Activated CD8-positive, alpha-beta T cell treated with anti-CD3 and anti-CD28 coated beads, Interleukin-2, amount 10 ng/mL, durations not matched to agents 7 days and 5 days (primary cell): ENCODE results near the gene CCDC47. TPM values are rescaled to one million over a fixed set of nuclear protein-coding genes. Genes with fewer than 3 reads are reported as not detected.

Experiments
- ATAC-seq: fragments of 150-1000 bp; cut with Tn5 transposase; one replicate; pipeline ENCODE4 v1.10.0; 2021; ENCODE audit warnings: moderate library complexity
- CTCF ChIA-PET: fragments of 350-600 bp; sonication (Branson Sonifier 250); formaldehyde crosslinking; loops from one replicate; lab custom pipeline; 2021; ENCODE audit warnings: antibody characterized with exemption; lab: Charles Lee
- POLR2A ChIA-PET: fragments of 350-600 bp; sonication (Branson Sonifier 250); formaldehyde crosslinking; loops from one replicate; lab custom pipeline; 2021; ENCODE audit warnings: antibody characterized with exemption; lab: Charles Lee
- DNase-seq: peaks from one replicate; pipeline ENCODE4 v3.0.0-alpha.2; 2020
- H3K27ac Mint-ChIP-seq: one replicate; pipeline ENCODE4 v1.8.0; 2021; ENCODE audit warnings: mild to moderate bottlenecking, mixed read lengths
- H3K27me3 Mint-ChIP-seq: one replicate; pipeline ENCODE4 v1.8.0; 2021; ENCODE audit warnings: low read depth, mixed read lengths
- H3K36me3 Mint-ChIP-seq: one replicate; pipeline ENCODE4 v1.8.0; 2021; ENCODE audit warnings: low read depth, mixed read lengths
- H3K4me1 Mint-ChIP-seq: one replicate; pipeline ENCODE4 v1.8.0; 2021; ENCODE audit warnings: low read depth, mixed read lengths
- H3K4me3 Mint-ChIP-seq: one replicate; pipeline ENCODE4 v1.8.0; 2021; ENCODE audit warnings: mild to moderate bottlenecking, mixed read lengths
- H3K9me3 Mint-ChIP-seq: one replicate; pipeline ENCODE4 v1.8.0; 2022; ENCODE audit warnings: mixed read lengths; ENCODE audit not compliant: insufficient read depth
- total RNA-seq, 2 experiments: library from RNA; stranded (reverse); gene quantifications; one replicate each; pipeline ENCODE4 v1.2.3, GENCODE V29; 2021

CCDC47 gene
- total RNA-seq, 2 experiments from 2014 or later, result 59.4 to 61.1 TPM

DNA sequence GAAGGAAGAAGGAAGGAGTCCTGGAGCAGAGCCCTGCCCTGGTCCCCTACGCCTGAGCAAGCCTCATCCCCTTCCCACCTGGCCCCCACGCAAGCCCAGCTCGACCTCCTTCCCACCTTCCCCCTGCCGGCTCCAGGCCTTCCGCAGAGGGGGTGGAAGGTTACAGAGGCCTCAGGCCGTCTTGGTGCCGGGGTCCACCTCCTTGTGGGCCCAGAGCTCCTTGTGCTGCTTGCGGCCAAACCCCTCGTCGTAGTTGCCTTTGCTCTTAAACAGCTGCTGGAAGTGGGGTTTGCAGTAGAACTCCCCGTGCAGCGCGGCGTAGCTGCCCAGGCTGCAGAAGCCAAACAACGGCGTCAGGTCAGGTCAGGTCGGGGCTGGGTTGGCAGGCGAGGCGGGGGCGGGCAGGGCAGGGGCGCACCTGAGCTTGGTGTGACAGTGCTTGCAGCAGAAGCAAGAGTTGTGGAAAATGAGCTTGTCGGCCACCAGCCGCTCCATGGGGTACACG lies 75.0 kb downstream of the CCDC47 start:
- DNase-seq (peak; percentile 44), ATAC-seq (no peak)
- POLR2A ChIA-PET, result interaction anchor here (0.5 to 7.7 kb wide), 28 partner anchors 12 to 408 kb away, joined by 3 to 150 read pairs (median 4); partner anchors contain the start of genes CCDC47, DDX42, MAP3K3 and PSMC5
- Mint-ChIP-seq H3K36me3 (peaks cover 68% of the 10 kb centered on the region), H3K27me3 (no peaks in the 10 kb centered on the region), H3K4me3 (peak overlapping the region; percentile 96), H3K27ac (peak overlapping the region; percentile 98), H3K4me1 (peaks cover 63% of the 10 kb centered on the region), H3K9me3 (no peaks in the 10 kb centered on the region)
- CTCF ChIA-PET, result interaction anchor here (0.6 to 6.9 kb wide), 18 partner anchors 10 to 273 kb away, joined by 3 to 85 read pairs (median 4); partner anchors contain the start of genes CCDC47, DDX42, MAP3K3 and STRADA

DNA sequence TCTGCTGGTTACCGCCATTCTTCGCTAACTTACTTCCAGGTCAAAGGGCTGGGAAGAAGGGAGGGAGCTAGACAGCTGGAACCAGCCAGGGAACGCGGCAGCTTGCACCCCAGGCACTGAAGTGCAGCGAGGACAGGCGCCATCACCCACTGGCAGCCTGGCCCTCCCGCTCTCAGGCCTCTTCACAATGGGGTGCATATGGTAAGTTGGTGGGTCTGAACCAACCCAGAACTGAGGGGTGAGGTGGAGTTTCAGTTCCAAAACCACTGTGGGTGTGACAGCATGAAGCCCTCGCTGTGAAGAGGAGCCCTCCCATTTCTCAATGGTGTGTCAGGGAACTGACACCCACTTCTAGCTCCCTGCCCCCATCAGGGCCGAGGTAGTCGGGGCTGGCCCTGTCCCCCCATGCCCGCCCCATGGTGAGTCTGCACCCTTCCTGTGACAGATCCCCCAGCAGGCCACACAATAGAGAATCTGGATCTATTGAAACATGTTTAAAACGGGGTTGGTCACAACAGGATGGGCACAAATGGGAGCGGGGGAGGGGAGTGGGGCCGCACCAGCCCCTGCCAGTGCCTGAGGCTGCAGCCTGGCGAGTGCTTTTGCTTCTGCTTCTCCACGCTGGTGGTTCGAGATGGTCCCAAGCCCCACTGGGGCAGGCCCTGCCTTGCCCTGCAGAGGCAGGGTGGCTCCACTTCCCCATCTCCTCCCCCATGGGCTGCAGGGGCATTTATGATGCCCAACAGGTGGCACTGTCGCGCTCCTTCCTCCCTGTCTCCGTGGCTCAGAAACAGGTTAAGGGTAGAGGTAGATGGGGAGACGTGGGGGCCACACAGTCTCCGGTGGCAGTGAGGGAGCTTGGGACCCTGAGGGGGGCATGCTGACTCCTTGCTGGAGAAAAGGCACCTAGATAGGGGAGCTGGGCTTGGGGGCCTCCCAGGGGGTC lies 75.8 kb downstream of the CCDC47 start:
- peaks cover 59% of the 10 kb centered on the region for H3K4me1 Mint-ChIP-seq
- H3K9me3 Mint-ChIP-seq, result no peaks in the 10 kb centered on the region
- peak overlapping the region; percentile 96 for H3K4me3 Mint-ChIP-seq
- DNase-seq (peak; percentile 91), ATAC-seq (peak; percentile 35)
- H3K27ac Mint-ChIP-seq, result peak overlapping the region; percentile 98
- CTCF ChIA-PET, result interaction anchor here (0.6 to 6.9 kb wide), 28 partner anchors 11 to 272 kb away, joined by 3 to 85 read pairs (median 4); partner anchors contain the start of genes CCDC47, DDX42, MAP3K3 and STRADA
- no peaks in the 10 kb centered on the region for H3K27me3 Mint-ChIP-seq
- POLR2A ChIA-PET, result interaction anchor here (0.6 to 7.7 kb wide), 34 partner anchors 13 to 272 kb away, joined by 3 to 150 read pairs (median 4); partner anchors contain the start of genes ACE, CCDC47, DDX42 and MAP3K3
- H3K36me3 Mint-ChIP-seq, result peaks cover 67% of the 10 kb centered on the region

DNA sequence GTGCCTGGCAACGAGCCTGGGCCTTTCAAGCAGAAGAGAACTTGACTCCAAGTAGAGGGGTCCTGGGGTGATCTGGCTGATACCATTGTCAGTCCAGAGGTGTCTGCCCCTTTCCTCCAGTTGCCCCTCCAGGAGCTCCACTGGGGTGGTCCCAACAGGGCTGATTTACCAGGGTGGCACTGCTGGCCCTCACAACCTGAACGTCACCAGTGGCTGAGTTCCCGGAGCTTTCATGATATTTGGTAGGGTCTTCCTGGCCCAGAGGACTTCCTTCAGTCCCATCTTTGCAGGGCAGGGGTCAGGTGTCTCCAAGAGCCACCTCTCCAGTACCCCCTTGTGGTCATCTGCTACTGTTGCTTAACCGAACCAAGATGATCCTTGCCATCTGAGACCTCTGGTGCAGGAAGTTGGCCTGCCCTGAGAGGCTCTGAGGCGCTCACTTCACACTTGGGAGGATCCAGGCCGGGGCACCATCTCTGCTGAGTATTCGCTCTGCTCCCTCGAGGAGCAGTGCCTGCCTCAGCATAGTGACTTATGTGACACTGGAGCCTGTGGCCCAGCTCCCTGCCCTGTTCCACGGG lies 76.9 kb downstream of the CCDC47 start:
- CTCF ChIA-PET, result interaction anchor here (0.6 to 6.9 kb wide), 12 partner anchors 12 to 268 kb away, joined by 3 to 85 read pairs (median 4); partner anchors contain the start of genes CCDC47, DDX42 and MAP3K3
- peaks cover 66% of the 10 kb centered on the region for H3K36me3 Mint-ChIP-seq
- peak overlapping the region; percentile 96 for H3K4me3 Mint-ChIP-seq
- H3K27me3 Mint-ChIP-seq, result no peaks in the 10 kb centered on the region
- H3K4me1 Mint-ChIP-seq, result peaks cover 49% of the 10 kb centered on the region
- ATAC-seq (no peak), DNase-seq (peak; percentile 69)
- POLR2A ChIA-PET, result interaction anchor here (0.5 to 7.7 kb wide), 13 partner anchors 10 to 271 kb away, joined by 3 to 150 read pairs (median 6); partner anchors contain the start of genes CCDC47, DDX42, MAP3K3 and PSMC5
- H3K27ac Mint-ChIP-seq, result peak overlapping the region; percentile 98
- no peaks in the 10 kb centered on the region for H3K9me3 Mint-ChIP-seq

DNA sequence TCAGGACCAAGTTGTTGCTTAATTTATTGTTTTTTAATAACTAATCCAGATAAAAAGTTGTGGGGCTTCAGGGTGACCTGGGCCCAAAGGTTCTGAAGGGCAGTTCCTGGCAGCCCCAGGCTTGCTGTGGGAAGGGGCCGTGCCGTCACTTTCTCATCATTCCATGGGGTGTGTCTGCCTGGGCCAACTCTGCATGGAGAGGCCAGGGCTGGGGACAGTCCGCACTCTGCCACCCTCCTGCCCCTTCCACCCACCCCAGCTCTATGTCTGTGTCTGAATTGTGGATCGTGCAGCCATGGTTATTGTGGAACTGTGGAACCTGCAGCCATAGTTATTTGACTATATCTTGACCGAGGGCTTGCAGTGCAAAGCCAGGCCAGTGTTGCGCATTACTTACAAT lies 77.5 kb downstream of the CCDC47 start:
- DNase-seq (no peak), ATAC-seq (no peak)
- ChIA-PET CTCF (interaction anchor here (1.1 to 6.9 kb wide), 3 partner anchors 13 to 138 kb away, joined by 3 to 85 read pairs (median 6); no protein-coding TSS in a partner anchor), POLR2A (interaction anchor here (0.5 to 7.7 kb wide), 10 partner anchors 7 to 144 kb away, joined by 3 to 150 read pairs (median 8); partner anchors contain the start of genes CCDC47, DDX42 and STRADA)
- Mint-ChIP-seq H3K9me3 (no peaks in the 10 kb centered on the region), H3K36me3 (peaks cover 62% of the 10 kb centered on the region), H3K4me1 (peaks cover 44% of the 10 kb centered on the region), H3K27me3 (no peaks in the 10 kb centered on the region), H3K4me3 (peak overlapping the region; percentile 96), H3K27ac (peak overlapping the region; percentile 98)

Other genes starting within 250 kb of the CCDC47 start
- gene DCAF7, start 223.1 kb downstream of the CCDC47 start, total RNA-seq, result 100 to 1,000 TPM; 127 TPM
- gene TACO1, start 172.7 kb downstream of the CCDC47 start, total RNA-seq, result 10 to 100 TPM; 22.9 to 24.5 TPM
- 10 to 100 TPM; 31.4 to 32.8 TPM for gene MAP3K3, start 151.2 kb downstream of the CCDC47 start, total RNA-seq
- gene LIMD2, start 73.5 kb downstream of the CCDC47 start, total RNA-seq, result 100 to 1,000 TPM; 308 to 309 TPM
- 10 to 100 TPM; 46.0 to 49.9 TPM for gene STRADA, start 31.8 kb downstream of the CCDC47 start, total RNA-seq
- gene DDX42, start 573 bp upstream of the CCDC47 start, total RNA-seq, result 100 to 1,000 TPM; 106 to 116 TPM
- gene PSMC5, start 53.8 kb upstream of the CCDC47 start, total RNA-seq, result 100 to 1,000 TPM; 176 to 179 TPM
- 10 to 100 TPM; 58.7 to 62.2 TPM for gene FTSJ3, start 54.1 kb upstream of the CCDC47 start, total RNA-seq
- gene SMARCD2, start 69.1 kb upstream of the CCDC47 start, total RNA-seq, result 100 to 1,000 TPM; 130 to 136 TPM
- gene CSH2, start 100.1 kb upstream of the CCDC47 start, total RNA-seq, result not detected
- not detected for gene GH2, start 108.3 kb upstream of the CCDC47 start, total RNA-seq
- gene CSH1, start 123.0 kb upstream of the CCDC47 start, total RNA-seq, result not detected
- not detected for gene CSHL1, start 137.7 kb upstream of the CCDC47 start, total RNA-seq
- gene GH1, start 145.2 kb upstream of the CCDC47 start, total RNA-seq, result not detected
- 10 to 100 TPM; 21.7 to 22.5 TPM for gene CD79B, start 158.7 kb upstream of the CCDC47 start, total RNA-seq
- gene SCN4A, start 199.3 kb upstream of the CCDC47 start, total RNA-seq, result not detected
- 1 to 10 TPM in 1 of 2 experiments, under 1 TPM in 1; 0.97 to 1.3 TPM for gene PRR29, start 224.8 kb upstream of the CCDC47 start, total RNA-seq
- 10 to 100 TPM; 48.4 to 51.3 TPM for gene ICAM2, start 247.0 kb upstream of the CCDC47 start, total RNA-seq